HG03135 (cell line): ENCODE data around the gene UBXN1.

Experiments used
- ATAC-seq: cut with Tn5 transposase; IDR thresholded peaks from one replicate; pipeline ENCODE4 v1.9.1; 2021; ENCODE audit warnings: mild to moderate bottlenecking, moderate library complexity; ENCODE audit not compliant: unreplicated experiment

UBXN1 gene

GRCh38 chr11:62646825-62647608, 31.9 kb downstream of the UBXN1 start:
- ATAC-seq, result no peak

GRCh38 chr11:62645946-62646824, 32.7 kb downstream of the UBXN1 start, which contains the start of gene GANAB:
TSS of gene GANAB (minus strand) at chr11:62646613. CDS start at chr11:62646599, 14 bp downstream.
- peak; percentile 95 for ATAC-seq

- ATAC-seq, result no peak
Measured at GRCh38 chr11:62645671-62645945, 33.3 kb downstream of the UBXN1 start.

GRCh38 chr11:62644220-62644619, 34.7 kb downstream of the UBXN1 start:
- no peak for ATAC-seq

- no peak for ATAC-seq
Measured at GRCh38 chr11:62632492-62632891, 46.4 kb downstream of the UBXN1 start.

GRCh38 chr11:62627713-62628112, 51.2 kb downstream of the UBXN1 start:
- no peak for ATAC-seq
